ENCODE results near the gene HEBP2. TPM values are rescaled to one million over a fixed set of nuclear protein-coding genes. Genes with fewer than 3 reads are reported as not detected.

The HEBP2 gene
- total RNA-seq, 1 experiment from 2014 or later, result 73.1 TPM

GRCh38 chr6:138403324-138403800, 661 bp upstream of the HEBP2 start:
- peaks cover 25% of the 10 kb centered on the region for H3K36me3 Mint-ChIP-seq (ENCODE audit: insufficient read depth, unreplicated experiment)
- Histone ChIP-seq H3K9me3 (no peaks in the 10 kb centered on the region), H3K27me3 (replicated peaks; ENCODE audit: control insufficient read depth, insufficient read depth, low read length) (no peaks in the 10 kb centered on the region), H3K4me1 (peaks cover 11% of the 10 kb centered on the region; the same call in 1 of the 2 replicates), H3K36me3 (ENCODE audit: control insufficient read depth, insufficient read depth, low read length) (peaks cover 8% of the 10 kb centered on the region), H3K4me3 (ENCODE audit: low read depth, low read length) (peak overlapping the region; percentile 81)
- H3K27ac Mint-ChIP-seq (ENCODE audit: unreplicated experiment), result peak overlapping the region; percentile 64
- POLR2A ChIA-PET, result no interaction called here
- H3K27me3 Mint-ChIP-seq (ENCODE audit: insufficient read depth, unreplicated experiment), result no peaks in the 10 kb centered on the region
- H3K4me3 Mint-ChIP-seq (ENCODE audit: unreplicated experiment), result peak overlapping the region; percentile 81
- peak; percentile 39 to 63 for TF ChIP-seq CTCF (IDR thresholded peaks at IDR 0.05; ENCODE audit: insufficient read depth in 1 of 2, low read depth in 1 of 2, low read length in 1 of 2, severe bottlenecking in 1 of 2, unreplicated experiment in 1 of 2)
- peak; percentile 43 to 68 for DNase-seq
- intact Hi-C loops (cut with micrococcal nuclease; ENCODE audit: unreplicated experiment), result loop anchor here (5.0 kb wide), 1 partner anchor 396 kb away; no protein-coding TSS in a partner anchor
- CTCF ChIA-PET, result interaction anchor here (0.5 to 2.0 kb wide), 3 partner anchors 20 to 287 kb away, joined by 5 to 11 read pairs (median 6); no protein-coding TSS in a partner anchor
- H3K9me3 Mint-ChIP-seq (ENCODE audit: unreplicated experiment), result no peaks in the 10 kb centered on the region
- H3K4me1 Mint-ChIP-seq (ENCODE audit: low read depth, unreplicated experiment), result no peaks in the 10 kb centered on the region
- TSS peak; percentile 94 for BruUV-seq (replicated peaks)

GRCh38 chr6:138404666-138405337, 779 bp downstream of the HEBP2 start:
- no peaks in the 10 kb centered on the region for H3K9me3 Mint-ChIP-seq (ENCODE audit: unreplicated experiment)
- POLR2A ChIA-PET, result interaction anchor here (0.5 to 1.1 kb wide), 2 partner anchors 137 to 156 kb away, joined by 3 read pairs; no protein-coding TSS in a partner anchor
- peaks cover 6% of the 10 kb centered on the region for H3K4me1 Mint-ChIP-seq (ENCODE audit: low read depth, unreplicated experiment)
- CTCF ChIA-PET, result interaction anchor here (0.6 to 2.0 kb wide), 6 partner anchors 9 to 289 kb away, joined by 3 to 11 read pairs (median 4); no protein-coding TSS in a partner anchor
- BruUV-seq (replicated peaks), result no TSS peak
- peak overlapping the region; percentile 81 for H3K27ac Mint-ChIP-seq (ENCODE audit: unreplicated experiment)
- intact Hi-C loops (cut with micrococcal nuclease; ENCODE audit: unreplicated experiment), result loop anchor here (1.0 to 5.0 kb wide), 5 partner anchors 22 to 398 kb away; partner anchors contain the start of gene ARFGEF3
- H3K4me3 Mint-ChIP-seq (ENCODE audit: unreplicated experiment), result peak overlapping the region; percentile 81
- Histone ChIP-seq H3K27me3 (replicated peaks; ENCODE audit: control insufficient read depth, insufficient read depth, low read length) (no peaks in the 10 kb centered on the region), H3K4me3 (ENCODE audit: low read depth, low read length) (peak overlapping the region; percentile 80), H3K4me1 (peaks cover 11% of the 10 kb centered on the region; the same call in 1 of the 2 replicates), H3K36me3 (ENCODE audit: control insufficient read depth, insufficient read depth, low read length) (peaks cover 11% of the 10 kb centered on the region), H3K9me3 (no peaks in the 10 kb centered on the region)
- peak in 1 of 2 experiments; percentile 27 for DNase-seq
- H3K27me3 Mint-ChIP-seq (ENCODE audit: insufficient read depth, unreplicated experiment), result no peaks in the 10 kb centered on the region
- no peak for TF ChIP-seq CTCF (IDR thresholded peaks at IDR 0.05; ENCODE audit: insufficient read depth in 1 of 2, low read depth in 1 of 2, low read length in 1 of 2, severe bottlenecking in 1 of 2, unreplicated experiment in 1 of 2)
- peaks cover 39% of the 10 kb centered on the region for H3K36me3 Mint-ChIP-seq (ENCODE audit: insufficient read depth, unreplicated experiment)

GRCh38 chr6:138405816-138406413, 1.9 kb downstream of the HEBP2 start:
- H3K4me3 Mint-ChIP-seq (ENCODE audit: unreplicated experiment), result peak overlapping the region; percentile 43
- H3K4me1 Mint-ChIP-seq (ENCODE audit: low read depth, unreplicated experiment), result peaks cover 8% of the 10 kb centered on the region
- POLR2A ChIA-PET, result no interaction called here
- H3K27me3 Mint-ChIP-seq (ENCODE audit: insufficient read depth, unreplicated experiment), result no peaks in the 10 kb centered on the region
- no peak for DNase-seq
- Histone ChIP-seq H3K9me3 (no peaks in the 10 kb centered on the region), H3K36me3 (ENCODE audit: control insufficient read depth, insufficient read depth, low read length) (peaks cover 11% of the 10 kb centered on the region), H3K4me3 (ENCODE audit: low read depth, low read length) (no peak overlapping the region), H3K4me1 (peaks cover 11% of the 10 kb centered on the region; the same call in 1 of the 2 replicates), H3K27me3 (replicated peaks; ENCODE audit: control insufficient read depth, insufficient read depth, low read length) (no peaks in the 10 kb centered on the region)
- intact Hi-C loops (cut with micrococcal nuclease; ENCODE audit: unreplicated experiment), result no loop called here
- CTCF ChIA-PET, result interaction anchor here (0.6 to 0.9 kb wide), 2 partner anchors 87 to 167 kb away, joined by 3 read pairs; no protein-coding TSS in a partner anchor
- TSS peak; percentile 33 for BruUV-seq (replicated peaks)
- H3K9me3 Mint-ChIP-seq (ENCODE audit: unreplicated experiment), result no peaks in the 10 kb centered on the region
- no peak for TF ChIP-seq CTCF (IDR thresholded peaks at IDR 0.05; ENCODE audit: insufficient read depth in 1 of 2, low read depth in 1 of 2, low read length in 1 of 2, severe bottlenecking in 1 of 2, unreplicated experiment in 1 of 2)
- no peak overlapping the region for H3K27ac Mint-ChIP-seq (ENCODE audit: unreplicated experiment)
- H3K36me3 Mint-ChIP-seq (ENCODE audit: insufficient read depth, unreplicated experiment), result peaks cover 44% of the 10 kb centered on the region

Data from Caco-2 (cell line).